Endothelial cell of umbilical vein (primary cell): ENCODE measurements around the gene BMERB1. TPM values are rescaled to one million over a fixed set of nuclear protein-coding genes. Genes with fewer than 3 reads are reported as not detected.

Source experiments
- BruUV-seq: library from RNA; stranded (reverse); fragments of 400-500 nt; replicated peaks from 2 replicates; lab custom pipeline; 2021; lab: Mats Ljungman, UMichigan
- CTCF ChIA-PET: fragments of 300-600, 350-600 bp; sonication (Branson Sonifier 250); formaldehyde crosslinking; loops from one replicate; lab custom pipeline; 2021; ENCODE audit warnings: antibody characterized with exemption, inconsistent platforms; lab: Charles Lee
- POLR2A ChIA-PET: fragments of 300-600, 350-600 bp; sonication (Branson Sonifier 250); formaldehyde crosslinking; loops from one replicate; lab custom pipeline; 2021; ENCODE audit warnings: antibody characterized with exemption, inconsistent platforms; lab: Charles Lee
- DNase-seq: peaks from one replicate; pipeline ENCODE4 v3.0.0-alpha.2; 2011; ENCODE audit warnings: low read depth, low spot score
- FAIRE-seq: peaks from 2 replicates; lab custom pipeline; 2011; peaks lifted over from hg19 to GRCh38; lab: Jason Lieb, UNC
- H2AFZ ChIP-seq: 2 replicates; pipeline ENCODE4 v1.6.0; 2012; ENCODE audit warnings: low read depth, low read length, control low read depth, inconsistent platforms
- H3K27ac ChIP-seq: 2 replicates; pipeline ENCODE4 v1.5.1; 2011; ENCODE audit warnings: low read depth, mild to moderate bottlenecking, control low read depth, low read length, moderate library complexity; ENCODE audit not compliant: insufficient read depth
- H3K27me3 ChIP-seq, 2 experiments: 2 replicates each; pipeline versions ENCODE4 v1.6.0 to v1.6.1; 2011; ENCODE audit warnings: low read length in 2 of 2, mixed read lengths in 1 of 2; ENCODE audit not compliant: control insufficient read depth in 2 of 2, insufficient read depth in 2 of 2
- H3K36me3 ChIP-seq, 2 experiments: 2 replicates in 1 of 2; 3 replicates in 1 of 2; pipeline ENCODE4 v1.5.1; 2011; ENCODE audit warnings: low read length in 2 of 2, mild to moderate bottlenecking in 1 of 2, moderate library complexity in 1 of 2; ENCODE audit not compliant: control insufficient read depth in 2 of 2, insufficient read depth in 2 of 2; ENCODE audit errors: extremely low read depth in 1 of 2
- H3K4me1 ChIP-seq: 3 replicates; pipeline ENCODE4 v1.5.1; 2011; ENCODE audit warnings: mild to moderate bottlenecking, low read length; ENCODE audit not compliant: control insufficient read depth, insufficient read depth; ENCODE audit errors: extremely low read depth
- H3K4me2 ChIP-seq: 2 replicates; pipeline ENCODE4 v1.6.1; 2011; ENCODE audit warnings: low read length, control low read depth, mixed read lengths; ENCODE audit not compliant: insufficient read depth
- H3K4me3 ChIP-seq, 3 experiments: fragments of 200-600 bp in 1 of 3; sonication (generic), shearing (Covaris generic) in 1 of 3; replicated peaks in 1 of 3; 2 replicates each; pipeline ENCODE4 v1.5.1; 2011 to 2016; ENCODE audit warnings: control low read depth in 3 of 3, low read length in 3 of 3, mild to moderate bottlenecking in 2 of 3, inconsistent platforms in 1 of 3, low read depth in 1 of 3, moderate library complexity in 1 of 3; ENCODE audit not compliant: insufficient read depth in 1 of 3
- H3K79me2 ChIP-seq: 2 replicates; pipeline ENCODE4 v1.6.0; 2012; ENCODE audit warnings: low read length, inconsistent platforms; ENCODE audit not compliant: control insufficient read depth, insufficient read depth
- H3K9ac ChIP-seq: replicated peaks from 2 replicates; pipeline ENCODE3; 2011; ENCODE audit warnings: low read length, control low read depth; ENCODE audit not compliant: insufficient read depth; ENCODE audit errors: extremely low read depth
- H3K9me1 ChIP-seq: replicated peaks from 3 replicates; pipeline ENCODE4 v1.6.0; 2011; ENCODE audit warnings: mild to moderate bottlenecking, low read length; ENCODE audit not compliant: control insufficient read depth, insufficient read depth; ENCODE audit errors: extremely low read depth
- H3K9me3 ChIP-seq: replicated peaks from 2 replicates; pipeline ENCODE4 v1.5.1; 2012; ENCODE audit warnings: low read length, inconsistent platforms; ENCODE audit not compliant: control insufficient read depth, insufficient read depth
- H4K20me1 ChIP-seq: replicated peaks from 2 replicates; pipeline ENCODE3; 2011; ENCODE audit warnings: mild to moderate bottlenecking, low read length; ENCODE audit not compliant: control insufficient read depth, insufficient read depth; ENCODE audit errors: extremely low read depth
- EZH2 ChIP-seq: IDR thresholded peaks from 2 replicates; pipeline ENCODE4 v1.6.1; 2012; ENCODE audit warnings: borderline replicate concordance, low read depth, mild to moderate bottlenecking, moderate library complexity, low read length, inconsistent platforms; ENCODE audit not compliant: severe bottlenecking
- FOS ChIP-seq: IDR thresholded peaks from 2 replicates; pipeline ENCODE4 v1.6.1; 2011; ENCODE audit warnings: mild to moderate bottlenecking, low read length, moderate library complexity, borderline replicate concordance; ENCODE audit not compliant: insufficient read depth
- GATA2 ChIP-seq: IDR thresholded peaks from 2 replicates; pipeline ENCODE4 v1.7.0; 2011; ENCODE audit warnings: low read depth, mild to moderate bottlenecking, moderate library complexity, mixed read lengths, low read length; ENCODE audit not compliant: insufficient read length, insufficient read depth
- JUN ChIP-seq: IDR thresholded peaks from 2 replicates; pipeline ENCODE4 v1.6.1; 2011; ENCODE audit warnings: borderline replicate concordance, low read depth; ENCODE audit not compliant: insufficient read length, insufficient read depth
- MYC ChIP-seq: IDR thresholded peaks from one replicate; pipeline ENCODE4 v1.6.1; 2011; ENCODE audit warnings: mild to moderate bottlenecking, low read depth, low read length
- POLR2A ChIP-seq: IDR thresholded peaks from 2 replicates; pipeline ENCODE4 v1.6.1; 2012; ENCODE audit warnings: low read depth, mild to moderate bottlenecking, control low read depth, low read length
- POLR2AphosphoS5 ChIP-seq: IDR thresholded peaks from 2 replicates; pipeline ENCODE4 v1.6.1; 2012; ENCODE audit warnings: low read depth, mild to moderate bottlenecking, control low read depth, low read length, moderate library complexity; ENCODE audit not compliant: insufficient read depth
- dilution Hi-C: fragments of 300-500 bp; cut with MboI; formaldehyde crosslinking; loops from one replicate; pipeline ENCODE4 v1.15.0; 2019; ENCODE audit warnings: low sequenced_read_pairs; ENCODE audit not compliant: extremely low pct_ligation_motif_present
- intact Hi-C: fragments of 100-400 bp; cut with micrococcal nuclease; formaldehyde crosslinking; loops from one replicate; pipeline ENCODE4 v1.10.0; 2022
- polyA plus RNA-seq, 4 experiments: library from polyadenylated mRNA; depleted of rRNA in 3 of 4; stranded (reverse) in 3 of 4; unstranded in 1 of 4; fragments of >200 nt; gene quantifications; 2 replicates each; pipeline versions ENCODE4 v1.2.1 to v1.2.3, GENCODE V29; 2011 to 2012; ENCODE audit warnings: missing spikeins in 1 of 4
- total RNA-seq: library from RNA; stranded (reverse); gene quantifications from 2 replicates; pipeline ENCODE4 v1.2.3, GENCODE V29; 2021
- TF ChIP-seq, protein P1 (sequence below), 2 donors: IDR thresholded peaks; 1 replicate in 1 of 2; 2 replicates in 1 of 2; pipeline ENCODE4 v1.5.1; 2011; ENCODE audit warnings: low read length in 2 of 2, mild to moderate bottlenecking in 2 of 2, moderate library complexity in 2 of 2, control low read depth in 1 of 2, inconsistent platforms in 1 of 2, low read depth in 1 of 2; ENCODE audit not compliant: insufficient read depth in 1 of 2; ENCODE audit errors: extremely low read depth in 1 of 2
- TF ChIP-seq, protein P2 (sequence below): IDR thresholded peaks from 2 replicates; pipeline ENCODE4 v1.6.1; 2011; ENCODE audit not compliant: insufficient read depth, insufficient read length

The BMERB1 gene
- total and polyA plus RNA-seq, 2 donors (not counting 3 experiments of a cell fraction or from before 2014, with no cell fraction given) = 14.1 to 17.4 TPM

DNA sequence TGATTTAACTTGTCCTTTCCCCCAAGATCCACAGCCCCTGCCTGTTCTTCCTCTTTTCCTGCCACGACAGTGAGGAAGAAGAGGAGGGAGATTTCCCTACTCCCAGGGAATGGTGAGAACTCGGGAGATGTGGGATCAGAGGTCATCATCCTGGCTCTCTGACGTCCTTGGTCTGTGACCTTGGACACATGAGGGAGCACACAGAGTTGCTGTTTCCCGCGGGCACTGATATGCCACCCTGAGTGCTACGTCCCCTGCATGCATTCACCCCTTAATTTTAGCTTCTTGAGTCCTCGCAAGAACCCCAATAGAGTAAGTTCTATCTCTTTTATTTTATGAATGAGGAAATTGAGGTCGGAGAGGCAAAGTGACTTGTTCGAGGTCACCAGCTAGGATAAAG lies 85.4 kb downstream of the BMERB1 start:
- Histone ChIP-seq H3K36me3 (no peaks in the 10 kb centered on the region), H3K27me3 (no peaks in the 10 kb centered on the region), H3K79me2 (no peaks in the 10 kb centered on the region), H3K9me3 (no peaks in the 10 kb centered on the region), H3K9me1 (no peaks in the 10 kb centered on the region), H3K4me1 (peaks cover 25% of the 10 kb centered on the region), H3K4me3 (no peak overlapping the region), H3K27ac (no peak overlapping the region), H3K9ac (no peak overlapping the region), H4K20me1 (no peaks in the 10 kb centered on the region), H2AFZ (no peak overlapping the region), H3K4me2 (no peak overlapping the region)
- CTCF ChIA-PET = interaction anchor here (2.2 to 3.9 kb wide), 3 partner anchors 18 to 92 kb away, joined by 9 to 13 read pairs (median 10); no protein-coding TSS in a partner anchor
- no TSS peak for BruUV-seq
- DNase-seq = no peak
- POLR2A ChIA-PET = no interaction called here
- intact Hi-C loops (loop anchor here (1.0 to 5.0 kb wide), 3 partner anchors 17 to 123 kb away; partner anchors contain the start of gene MARF1), dilution Hi-C loops (no loop called here)
- TF ChIP-seq EZH2 = no peak
- no peak for TF ChIP-seq FOS
- TF ChIP-seq, protein P1, sequence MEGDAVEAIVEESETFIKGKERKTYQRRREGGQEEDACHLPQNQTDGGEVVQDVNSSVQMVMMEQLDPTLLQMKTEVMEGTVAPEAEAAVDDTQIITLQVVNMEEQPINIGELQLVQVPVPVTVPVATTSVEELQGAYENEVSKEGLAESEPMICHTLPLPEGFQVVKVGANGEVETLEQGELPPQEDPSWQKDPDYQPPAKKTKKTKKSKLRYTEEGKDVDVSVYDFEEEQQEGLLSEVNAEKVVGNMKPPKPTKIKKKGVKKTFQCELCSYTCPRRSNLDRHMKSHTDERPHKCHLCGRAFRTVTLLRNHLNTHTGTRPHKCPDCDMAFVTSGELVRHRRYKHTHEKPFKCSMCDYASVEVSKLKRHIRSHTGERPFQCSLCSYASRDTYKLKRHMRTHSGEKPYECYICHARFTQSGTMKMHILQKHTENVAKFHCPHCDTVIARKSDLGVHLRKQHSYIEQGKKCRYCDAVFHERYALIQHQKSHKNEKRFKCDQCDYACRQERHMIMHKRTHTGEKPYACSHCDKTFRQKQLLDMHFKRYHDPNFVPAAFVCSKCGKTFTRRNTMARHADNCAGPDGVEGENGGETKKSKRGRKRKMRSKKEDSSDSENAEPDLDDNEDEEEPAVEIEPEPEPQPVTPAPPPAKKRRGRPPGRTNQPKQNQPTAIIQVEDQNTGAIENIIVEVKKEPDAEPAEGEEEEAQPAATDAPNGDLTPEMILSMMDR (IDR thresholded peaks at IDR 0.05; ENCODE audit: extremely low read depth in 1 of 2, insufficient read depth in 1 of 2, low read depth in 1 of 2, low read length in 2 of 2) = no peak
- TF ChIP-seq JUN = no peak
- TF ChIP-seq POLR2AphosphoS5 = no peak
- no peak for TF ChIP-seq POLR2A
- TF ChIP-seq MYC = no peak
- TF ChIP-seq GATA2 = no peak
- TF ChIP-seq, protein P2, sequence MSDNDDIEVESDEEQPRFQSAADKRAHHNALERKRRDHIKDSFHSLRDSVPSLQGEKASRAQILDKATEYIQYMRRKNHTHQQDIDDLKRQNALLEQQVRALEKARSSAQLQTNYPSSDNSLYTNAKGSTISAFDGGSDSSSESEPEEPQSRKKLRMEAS = no peak
- no peak for FAIRE-seq
